Fibroblast of villous mesenchyme (primary cell): ENCODE results near the gene SKIC2. TPM values are rescaled to one million over a fixed set of nuclear protein-coding genes. Genes with fewer than 3 reads are reported as not detected.
"Not testable (repeated sequence)": the region's sequence is repeated elsewhere in the genome, so short reads cannot be mapped to it uniquely, and the experiment has no call there.

ENCODE experiments used
- DNase-seq: peaks from one replicate; pipeline ENCODE4 v3.0.0-alpha.2; 2010; ENCODE audit warnings: low read depth
- H3K4me3 ChIP-seq: 2 replicates; pipeline ENCODE4 v1.5.1; 2011; ENCODE audit warnings: low read depth, mild to moderate bottlenecking, low read length
- total RNA-seq: library from RNA; depleted of rRNA; stranded (reverse); fragments of >200 nt; gene quantifications from 2 replicates; pipeline ENCODE4 v1.2.3, GENCODE V29; 2012
- TF ChIP-seq, protein P1 (sequence below): IDR thresholded peaks from 2 replicates; pipeline ENCODE4 v1.5.1; 2012; ENCODE audit warnings: low read depth, mild to moderate bottlenecking, low read length; ENCODE audit not compliant: insufficient read depth

Gene SKIC2
- total RNA-seq, 1 donor = 52.2 TPM

DNA sequence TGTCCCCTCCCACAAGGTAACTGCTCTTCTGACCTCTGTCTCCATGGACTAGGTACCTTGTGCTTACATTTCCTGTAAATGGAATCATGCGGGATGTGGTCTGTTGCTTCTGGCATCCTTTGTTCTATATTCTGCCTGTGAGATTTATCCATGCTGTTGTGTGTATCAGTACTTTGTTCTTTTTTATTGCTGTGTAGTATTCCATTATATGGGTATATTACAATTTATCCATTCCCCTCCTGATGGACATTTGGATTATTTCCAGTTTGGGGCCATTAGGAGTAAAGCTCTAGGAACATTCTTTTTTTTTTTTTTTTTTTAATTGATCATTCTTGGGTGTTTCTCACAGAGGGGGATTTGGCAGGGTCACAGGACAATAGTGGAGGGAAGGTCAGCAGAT is 28.0 kb upstream of the SKIC2 start:
- TF ChIP-seq, protein P1, sequence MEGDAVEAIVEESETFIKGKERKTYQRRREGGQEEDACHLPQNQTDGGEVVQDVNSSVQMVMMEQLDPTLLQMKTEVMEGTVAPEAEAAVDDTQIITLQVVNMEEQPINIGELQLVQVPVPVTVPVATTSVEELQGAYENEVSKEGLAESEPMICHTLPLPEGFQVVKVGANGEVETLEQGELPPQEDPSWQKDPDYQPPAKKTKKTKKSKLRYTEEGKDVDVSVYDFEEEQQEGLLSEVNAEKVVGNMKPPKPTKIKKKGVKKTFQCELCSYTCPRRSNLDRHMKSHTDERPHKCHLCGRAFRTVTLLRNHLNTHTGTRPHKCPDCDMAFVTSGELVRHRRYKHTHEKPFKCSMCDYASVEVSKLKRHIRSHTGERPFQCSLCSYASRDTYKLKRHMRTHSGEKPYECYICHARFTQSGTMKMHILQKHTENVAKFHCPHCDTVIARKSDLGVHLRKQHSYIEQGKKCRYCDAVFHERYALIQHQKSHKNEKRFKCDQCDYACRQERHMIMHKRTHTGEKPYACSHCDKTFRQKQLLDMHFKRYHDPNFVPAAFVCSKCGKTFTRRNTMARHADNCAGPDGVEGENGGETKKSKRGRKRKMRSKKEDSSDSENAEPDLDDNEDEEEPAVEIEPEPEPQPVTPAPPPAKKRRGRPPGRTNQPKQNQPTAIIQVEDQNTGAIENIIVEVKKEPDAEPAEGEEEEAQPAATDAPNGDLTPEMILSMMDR = no peak
- no peak overlapping the region for H3K4me3 ChIP-seq
- DNase-seq = no peak

DNA sequence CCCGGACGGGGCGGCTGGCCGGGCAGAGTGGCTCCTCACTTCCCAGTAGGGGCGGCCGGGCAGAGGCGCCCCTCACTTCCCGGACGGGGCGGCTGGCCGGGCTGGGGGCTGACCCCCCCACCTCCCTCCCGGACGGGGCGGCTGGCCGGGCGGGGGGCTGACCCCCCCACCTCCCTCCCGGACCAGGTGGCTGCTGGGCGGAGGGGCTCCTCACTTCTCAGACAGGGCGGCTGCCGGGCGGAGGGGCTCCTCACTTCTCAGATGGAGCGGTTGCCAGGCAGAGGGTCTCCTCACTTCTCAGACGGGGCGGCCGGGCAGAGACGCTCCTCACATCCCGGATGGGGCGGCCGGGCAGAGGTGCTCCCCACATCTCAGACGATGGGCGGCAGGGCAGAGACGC is 26.8 kb upstream of the SKIC2 start:
- not testable (repeated sequence) for H3K4me3 ChIP-seq, DNase-seq

DNA sequence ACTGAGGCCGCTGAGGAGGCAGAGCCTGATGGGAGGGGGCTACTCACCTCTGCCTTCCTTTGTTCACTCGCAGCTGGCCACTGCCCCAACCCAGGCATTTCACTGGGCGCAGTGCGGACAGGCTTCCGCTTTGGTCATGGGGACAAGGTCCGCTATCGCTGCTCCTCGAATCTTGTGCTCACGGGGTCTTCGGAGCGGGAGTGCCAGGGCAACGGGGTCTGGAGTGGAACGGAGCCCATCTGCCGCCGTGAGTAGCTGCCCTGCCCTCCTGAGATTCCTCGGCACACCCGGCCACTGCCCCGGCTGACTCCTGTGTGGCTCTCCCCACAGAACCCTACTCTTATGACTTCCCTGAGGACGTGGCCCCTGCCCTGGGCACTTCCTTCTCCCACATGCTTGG is 25.4 kb upstream of the SKIC2 start:
- TF ChIP-seq, protein P1 = no peak
- H3K4me3 ChIP-seq = no peak overlapping the region
- no peak for DNase-seq

DNA sequence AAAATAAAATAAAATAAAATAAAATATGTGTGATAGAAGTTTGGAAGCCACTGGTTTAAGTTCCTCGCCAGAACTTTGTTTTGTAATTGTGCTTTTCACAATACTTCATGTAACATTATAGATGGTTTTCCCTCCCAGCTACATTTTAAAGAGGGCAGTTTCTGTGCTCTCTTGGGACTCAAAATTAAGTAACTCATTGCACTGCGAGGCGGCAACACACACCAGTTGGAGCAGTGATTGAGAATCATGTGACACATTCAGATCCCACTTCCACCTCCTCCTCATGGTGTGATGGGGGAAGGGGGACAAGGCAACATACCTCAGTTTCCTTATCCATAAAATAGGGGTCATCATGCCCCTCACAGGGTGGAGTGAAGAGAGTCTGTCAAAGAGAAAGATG is 24.0 kb upstream of the SKIC2 start:
- TF ChIP-seq, protein P1 = no peak
- H3K4me3 ChIP-seq = no peak overlapping the region
- no peak for DNase-seq

DNA sequence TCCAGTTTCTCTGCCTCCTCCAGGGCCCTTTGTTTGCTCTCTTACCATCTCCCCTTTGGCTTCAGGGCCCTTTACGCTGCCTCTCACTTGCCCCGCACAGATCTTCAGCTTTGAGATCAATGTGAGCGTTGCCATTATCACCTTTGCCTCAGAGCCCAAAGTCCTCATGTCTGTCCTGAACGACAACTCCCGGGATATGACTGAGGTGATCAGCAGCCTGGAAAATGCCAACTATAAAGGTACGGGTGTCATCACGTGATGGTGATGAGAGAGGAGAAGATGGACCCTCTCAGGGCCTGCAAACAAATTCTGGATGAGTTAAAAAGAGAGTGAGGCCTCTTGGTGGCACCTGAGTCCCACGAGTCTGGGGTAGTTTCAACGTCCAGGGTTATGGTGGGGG is 23.2 kb upstream of the SKIC2 start:
- TF ChIP-seq, protein P1 = no peak
- no peak overlapping the region for H3K4me3 ChIP-seq
- DNase-seq = no peak

DNA sequence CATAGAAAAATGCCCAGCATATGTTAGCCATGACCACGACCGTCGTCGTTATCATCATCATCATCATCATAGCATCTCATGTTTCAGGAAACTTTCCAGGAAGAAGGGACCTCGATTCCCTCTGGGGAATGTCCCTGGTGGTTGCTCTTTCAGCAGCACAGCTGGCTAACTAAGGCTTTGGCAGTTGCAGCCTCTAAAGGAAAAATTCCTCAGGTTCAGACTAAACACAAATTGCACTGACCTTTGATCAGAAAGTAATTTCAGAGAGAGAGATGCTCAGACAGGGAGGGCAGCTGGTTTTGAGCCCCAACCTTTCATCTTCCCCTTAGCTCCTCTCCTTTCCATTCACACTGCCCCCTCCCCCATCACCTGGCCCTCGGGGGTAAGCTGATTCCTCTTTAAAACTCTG is 18.7 kb upstream of the SKIC2 start:
- TF ChIP-seq, protein P1 = no peak
- peak; percentile 52 for DNase-seq
- H3K4me3 ChIP-seq = no peak overlapping the region

DNA sequence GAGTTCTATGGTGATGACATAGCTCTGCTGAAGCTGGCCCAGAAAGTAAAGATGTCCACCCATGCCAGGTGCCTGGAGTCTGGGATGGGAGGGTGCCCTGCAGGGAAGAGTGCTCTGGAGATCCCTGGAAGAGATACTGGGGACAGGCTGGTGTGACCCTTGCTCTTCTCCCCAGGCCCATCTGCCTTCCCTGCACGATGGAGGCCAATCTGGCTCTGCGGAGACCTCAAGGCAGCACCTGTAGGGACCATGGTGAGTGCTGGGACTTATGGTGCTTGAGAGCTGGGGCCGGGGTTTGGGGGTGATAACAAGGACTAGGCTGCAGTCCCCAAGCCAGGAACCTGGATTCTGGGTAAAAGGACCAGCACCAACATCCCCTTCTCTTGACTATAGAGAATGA is 15.2 kb upstream of the SKIC2 start:
- H3K4me3 ChIP-seq = no peak overlapping the region
- TF ChIP-seq, protein P1 = no peak
- DNase-seq = no peak
